GM21447 (cell line): ENCODE measurements around the gene RUNX3.

ENCODE experiments used
- ATAC-seq: cut with Tn5 transposase; IDR thresholded peaks from one replicate; pipeline ENCODE4 v1.9.1; 2021; ENCODE audit not compliant: unreplicated experiment

Gene RUNX3

GRCh38 chr1:24888971-24889676 lies 41.0 kb downstream of the RUNX3 start:
- no peak for ATAC-seq

- no peak for ATAC-seq
These were observed 41.8 kb downstream of the RUNX3 start for GRCh38 chr1:24888061-24888970.

- ATAC-seq, result no peak
These were observed 43.8 kb downstream of the RUNX3 start for GRCh38 chr1:24886241-24886640.

- no peak for ATAC-seq
These were observed 45.3 kb downstream of the RUNX3 start for GRCh38 chr1:24884751-24885150.

- ATAC-seq, result no peak
These were observed 49.0 kb downstream of the RUNX3 start for GRCh38 chr1:24881034-24881433.

- ATAC-seq, result no peak
These were observed 51.0 kb downstream of the RUNX3 start for GRCh38 chr1:24878775-24879742.

GRCh38 chr1:24878045-24878444 lies 52.0 kb downstream of the RUNX3 start:
- no peak for ATAC-seq

- no peak for ATAC-seq
These were observed 54.0 kb downstream of the RUNX3 start for GRCh38 chr1:24875991-24876506.

GRCh38 chr1:24875257-24875656 lies 54.8 kb downstream of the RUNX3 start:
- no peak for ATAC-seq

GRCh38 chr1:24874611-24875234 lies 55.4 kb downstream of the RUNX3 start:
- no peak for ATAC-seq

- ATAC-seq, result no peak
These were observed 56.0 kb downstream of the RUNX3 start for GRCh38 chr1:24874056-24874455.

GRCh38 chr1:24873148-24873547 lies 56.9 kb downstream of the RUNX3 start:
- no peak for ATAC-seq

GRCh38 chr1:24872061-24872850 lies 57.8 kb downstream of the RUNX3 start:
- ATAC-seq, result no peak

- ATAC-seq, result no peak
These were observed 58.7 kb downstream of the RUNX3 start for GRCh38 chr1:24871306-24871901.

GRCh38 chr1:24870551-24871195 lies 59.4 kb downstream of the RUNX3 start:
- no peak for ATAC-seq

- ATAC-seq, result no peak
These were observed 61.8 kb downstream of the RUNX3 start for GRCh38 chr1:24868016-24868875.

GRCh38 chr1:24867084-24867870 lies 62.8 kb downstream of the RUNX3 start:
- ATAC-seq, result no peak
